Neural progenitor cell (in vitro differentiated cells): Measurements from ENCODE around the gene MRTFB. TPM values are rescaled to one million over a fixed set of nuclear protein-coding genes. Genes with fewer than 3 reads are reported as not detected.

Source experiments
- DNase-seq: peaks from one replicate; pipeline ENCODE4 v3.0.0-alpha.2; 2016; ENCODE audit warnings: low spot score
- H2AFZ ChIP-seq: fragments of 200-600 bp; sonication (generic); replicated peaks from 2 replicates; pipeline ENCODE4 v1.6.1; 2016; ENCODE audit warnings: antibody characterized with exemption
- H3F3A ChIP-seq: fragments of 200-600 bp; sonication (generic); 2 replicates; pipeline ENCODE4 v1.6.1; 2016; ENCODE audit warnings: antibody characterized with exemption, low read depth
- H3K27ac ChIP-seq: fragments of 200-600 bp; sonication (generic); 2 replicates; pipeline ENCODE4 v1.5.1; 2016; ENCODE audit warnings: mild to moderate bottlenecking
- H3K27me3 ChIP-seq: fragments of 200-600 bp; sonication (generic); 2 replicates; pipeline ENCODE4 v1.6.1; 2016; ENCODE audit warnings: mild to moderate bottlenecking, moderate library complexity
- H3K36me3 ChIP-seq: fragments of 200-600 bp; sonication (generic); 2 replicates; pipeline ENCODE4 v1.5.1; 2016
- H3K4me1 ChIP-seq: fragments of 200-600 bp; sonication (generic); 2 replicates; pipeline ENCODE4 v1.6.1; 2016; ENCODE audit warnings: mixed run types
- H3K4me2 ChIP-seq: fragments of 200-600 bp; sonication (generic); 2 replicates; pipeline ENCODE4 v1.6.1; 2016
- H3K4me3 ChIP-seq: fragments of 200-600 bp; sonication (generic); 2 replicates; pipeline ENCODE4 v1.5.1; 2016
- H3K79me2 ChIP-seq: fragments of 200-600 bp; sonication (generic); 2 replicates; pipeline ENCODE4 v1.6.1; 2016; ENCODE audit warnings: low read depth
- H3K9ac ChIP-seq: fragments of 200-600 bp; sonication (generic); 2 replicates; pipeline ENCODE4 v1.6.1; 2016
- H3K9me3 ChIP-seq: fragments of 200-600 bp; sonication (generic); 2 replicates; pipeline ENCODE4 v1.5.1; 2016; ENCODE audit warnings: low read depth
- H4K20me1 ChIP-seq: fragments of 200-600 bp; sonication (generic); 2 replicates; pipeline ENCODE4 v1.6.1; 2016; ENCODE audit warnings: low read depth
- H3K27ac Mint-ChIP-seq: 3 replicates; pipeline ENCODE4 v1.8.0; 2021; ENCODE audit warnings: mixed read lengths
- H3K27me3 Mint-ChIP-seq: 2 replicates; pipeline ENCODE4 v1.8.0; 2022; ENCODE audit warnings: low read depth, mild to moderate bottlenecking, inconsistent platforms, moderate library complexity, mixed read lengths; ENCODE audit not compliant: insufficient read depth
- H3K36me3 Mint-ChIP-seq: 3 replicates; pipeline ENCODE4 v1.8.0; 2021; ENCODE audit warnings: mixed read lengths
- H3K4me1 Mint-ChIP-seq: 3 replicates; pipeline ENCODE4 v1.8.0; 2021; ENCODE audit warnings: mixed read lengths
- H3K4me3 Mint-ChIP-seq: 3 replicates; pipeline ENCODE4 v1.8.0; 2021; ENCODE audit warnings: mild to moderate bottlenecking, moderate library complexity, mixed read lengths
- H3K9me3 Mint-ChIP-seq: 3 replicates; pipeline ENCODE4 v1.8.0; 2020; ENCODE audit warnings: mixed read lengths
- EZH2 ChIP-seq: fragments of 200-600 bp; sonication (generic); IDR thresholded peaks from 2 replicates; pipeline ENCODE4 v1.6.1; 2017; ENCODE audit warnings: antibody characterized with exemption, mild to moderate bottlenecking, moderate library complexity
- EZH2phosphoT487 ChIP-seq: fragments of 200-600 bp; sonication (generic); IDR thresholded peaks from 2 replicates; pipeline ENCODE4 v1.6.1; 2017; ENCODE audit warnings: antibody characterized with exemption
- total RNA-seq: library from RNA; depleted of rRNA; stranded (reverse); fragments of >200 nt; gene quantifications from 2 replicates; pipeline ENCODE4 v1.2.3, GENCODE V29; 2015; ENCODE audit warnings: low replicate concordance
- TF ChIP-seq, protein P1 (sequence below): fragments of 200-600 bp; sonication (generic); IDR thresholded peaks from 2 replicates; pipeline ENCODE4 v1.5.1; 2017; ENCODE audit warnings: antibody characterized with exemption, mild to moderate bottlenecking

The MRTFB gene
- total RNA-seq, 1 donor from 2014 or later, result 26.8 TPM

- TF ChIP-seq EZH2, result no peak
- TF ChIP-seq EZH2phosphoT487, result no peak
- TF ChIP-seq, protein P1, sequence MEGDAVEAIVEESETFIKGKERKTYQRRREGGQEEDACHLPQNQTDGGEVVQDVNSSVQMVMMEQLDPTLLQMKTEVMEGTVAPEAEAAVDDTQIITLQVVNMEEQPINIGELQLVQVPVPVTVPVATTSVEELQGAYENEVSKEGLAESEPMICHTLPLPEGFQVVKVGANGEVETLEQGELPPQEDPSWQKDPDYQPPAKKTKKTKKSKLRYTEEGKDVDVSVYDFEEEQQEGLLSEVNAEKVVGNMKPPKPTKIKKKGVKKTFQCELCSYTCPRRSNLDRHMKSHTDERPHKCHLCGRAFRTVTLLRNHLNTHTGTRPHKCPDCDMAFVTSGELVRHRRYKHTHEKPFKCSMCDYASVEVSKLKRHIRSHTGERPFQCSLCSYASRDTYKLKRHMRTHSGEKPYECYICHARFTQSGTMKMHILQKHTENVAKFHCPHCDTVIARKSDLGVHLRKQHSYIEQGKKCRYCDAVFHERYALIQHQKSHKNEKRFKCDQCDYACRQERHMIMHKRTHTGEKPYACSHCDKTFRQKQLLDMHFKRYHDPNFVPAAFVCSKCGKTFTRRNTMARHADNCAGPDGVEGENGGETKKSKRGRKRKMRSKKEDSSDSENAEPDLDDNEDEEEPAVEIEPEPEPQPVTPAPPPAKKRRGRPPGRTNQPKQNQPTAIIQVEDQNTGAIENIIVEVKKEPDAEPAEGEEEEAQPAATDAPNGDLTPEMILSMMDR, result no peak
- Mint-ChIP-seq H3K27ac (no peak overlapping the region), H3K4me1 (peaks cover 7% of the 10 kb centered on the region), H3K27me3 (no peaks in the 10 kb centered on the region), H3K4me3 (no peak overlapping the region), H3K9me3 (no peaks in the 10 kb centered on the region), H3K36me3 (peaks cover 19% of the 10 kb centered on the region)
- H3K4me2 ChIP-seq, result no peak overlapping the region
- H2AFZ ChIP-seq, result no peak overlapping the region
- peaks cover 2% of the 10 kb centered on the region for H3K36me3 ChIP-seq
- H3K4me3 ChIP-seq, result no peak overlapping the region
- H3K9me3 ChIP-seq, result peaks cover 4% of the 10 kb centered on the region
- no peaks in the 10 kb centered on the region for H3K4me1 ChIP-seq
- H3F3A ChIP-seq, result no peaks in the 10 kb centered on the region
- H3K79me2 ChIP-seq, result peaks cover 60% of the 10 kb centered on the region
- H4K20me1 ChIP-seq, result no peaks in the 10 kb centered on the region
- H3K27me3 ChIP-seq, result no peaks in the 10 kb centered on the region
- H3K9ac ChIP-seq, result no peak overlapping the region
- no peak for DNase-seq
- no peak overlapping the region for H3K27ac ChIP-seq
These were observed 64.6 kb downstream of the MRTFB start for GRCh38 chr16:14135704-14136103.

DNA sequence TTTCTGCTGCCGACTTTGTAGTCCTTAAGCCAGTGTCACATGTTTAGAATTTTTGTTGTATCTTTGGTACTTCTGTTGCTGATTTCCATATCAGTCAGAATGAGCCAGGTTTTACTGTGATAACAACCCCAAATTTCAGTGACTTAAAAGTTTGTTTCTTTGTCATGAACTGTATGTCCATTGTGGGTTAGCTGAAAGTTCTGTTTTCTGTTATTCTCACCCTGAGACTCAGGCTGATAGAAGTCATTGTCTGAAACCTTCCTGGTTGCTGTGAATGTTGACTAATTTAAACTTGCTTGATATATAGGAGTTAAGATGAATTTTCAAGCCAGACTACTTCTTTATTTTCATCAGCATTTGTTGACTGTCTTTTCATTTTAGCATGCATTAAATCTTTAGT, 68.8 kb downstream of the MRTFB start:
- peaks cover 25% of the 10 kb centered on the region for H3K36me3 Mint-ChIP-seq
- no peak overlapping the region for H3K4me3 Mint-ChIP-seq
- no peak for DNase-seq
- Histone ChIP-seq H3K9me3 (peaks cover 4% of the 10 kb centered on the region), H3K27ac (no peak overlapping the region), H3K4me3 (no peak overlapping the region), H3F3A (no peaks in the 10 kb centered on the region), H3K27me3 (no peaks in the 10 kb centered on the region), H2AFZ (no peak overlapping the region), H3K36me3 (peaks cover 7% of the 10 kb centered on the region), H3K79me2 (peaks cover 36% of the 10 kb centered on the region), H4K20me1 (peaks cover 8% of the 10 kb centered on the region), H3K4me2 (no peak overlapping the region), H3K4me1 (no peaks in the 10 kb centered on the region), H3K9ac (no peak overlapping the region)
- H3K27ac Mint-ChIP-seq, result no peak overlapping the region
- H3K27me3 Mint-ChIP-seq, result no peaks in the 10 kb centered on the region
- H3K4me1 Mint-ChIP-seq, result no peaks in the 10 kb centered on the region
- TF ChIP-seq, protein P1, result no peak
- TF ChIP-seq EZH2 (no peak), EZH2phosphoT487 (no peak)
- no peaks in the 10 kb centered on the region for H3K9me3 Mint-ChIP-seq

DNA sequence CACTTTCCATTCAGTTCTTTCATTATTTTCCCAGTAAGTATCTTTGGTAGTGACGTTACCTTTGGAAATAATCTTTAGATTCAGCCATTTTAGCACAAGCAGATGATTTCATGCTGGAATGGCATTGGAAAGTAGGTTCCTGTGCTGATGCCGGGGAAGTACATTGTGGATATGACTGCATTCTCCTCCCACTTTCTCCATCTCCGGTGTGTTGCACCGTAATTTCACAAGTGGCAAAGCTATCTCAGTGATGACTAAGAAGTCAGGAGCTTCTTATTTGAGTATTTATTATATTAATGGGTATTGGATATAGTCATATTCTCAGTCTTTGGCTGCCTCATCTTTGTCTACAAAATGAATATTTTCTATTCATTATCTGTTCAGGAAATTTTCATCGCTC, 69.8 kb downstream of the MRTFB start:
- Histone ChIP-seq H3K36me3 (peaks cover 7% of the 10 kb centered on the region), H3K79me2 (peaks cover 33% of the 10 kb centered on the region), H2AFZ (no peak overlapping the region), H3K4me3 (no peak overlapping the region), H3K27ac (no peak overlapping the region), H3K4me2 (no peak overlapping the region), H3K27me3 (no peaks in the 10 kb centered on the region), H3F3A (no peaks in the 10 kb centered on the region), H4K20me1 (peaks cover 10% of the 10 kb centered on the region), H3K9me3 (peaks cover 4% of the 10 kb centered on the region), H3K9ac (no peak overlapping the region), H3K4me1 (no peaks in the 10 kb centered on the region)
- Mint-ChIP-seq H3K27me3 (no peaks in the 10 kb centered on the region), H3K36me3 (peaks cover 22% of the 10 kb centered on the region), H3K4me1 (no peaks in the 10 kb centered on the region), H3K27ac (no peak overlapping the region), H3K9me3 (no peaks in the 10 kb centered on the region), H3K4me3 (no peak overlapping the region)
- no peak for DNase-seq
- TF ChIP-seq EZH2phosphoT487, result no peak
- TF ChIP-seq, protein P1, result no peak
- TF ChIP-seq EZH2, result no peak
